ENCODE data around the gene HTATIP2. TPM values are rescaled to one million over a fixed set of nuclear protein-coding genes. Genes with fewer than 3 reads are reported as not detected.
A peak's percentile ranks its signal among the peaks of the same experiment; 100 is the strongest.

HTATIP2 gene
- total RNA-seq, 6 experiments from 2014 or later, result 15.0 to 36.0 (median 31.3) TPM

DNA sequence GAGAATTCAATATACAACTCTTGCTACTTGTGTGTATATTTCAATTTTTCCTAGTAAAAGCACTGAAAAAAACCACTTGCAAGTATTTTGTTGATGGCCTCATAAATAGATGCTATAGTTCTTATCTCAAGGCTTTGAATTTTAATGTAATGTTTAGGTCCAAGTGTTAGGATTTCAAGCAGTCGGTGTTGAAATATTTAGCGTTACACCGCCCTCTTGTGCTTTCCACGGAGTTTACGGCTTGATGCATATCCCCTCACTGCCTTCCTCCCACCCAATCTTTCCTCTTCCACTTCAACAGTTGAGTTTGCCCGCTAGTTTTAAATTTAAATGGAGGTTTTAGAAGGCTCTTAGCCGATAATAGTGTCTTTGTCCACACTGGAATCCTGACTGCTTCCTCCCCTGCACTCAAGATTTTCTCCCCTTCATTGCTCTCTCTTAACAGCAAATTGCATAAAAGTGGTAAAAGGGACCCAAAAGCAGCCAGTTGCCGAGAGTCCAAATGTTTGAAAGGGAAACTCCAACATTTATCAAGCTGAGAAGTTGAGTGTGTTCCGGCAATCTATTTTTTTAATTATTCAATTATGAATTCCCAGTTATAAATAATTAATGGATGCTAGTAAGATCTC, 25.9 kb upstream of the HTATIP2 start:
- Mint-ChIP-seq H3K36me3 (ENCODE audit: low read depth) (no peaks in the 10 kb centered on the region), H3K9me3 (no peaks in the 10 kb centered on the region), H3K4me1 (ENCODE audit: low read depth) (no peaks in the 10 kb centered on the region), H3K4me3 (no peak overlapping the region), H3K27me3 (ENCODE audit: insufficient read depth) (peaks cover 19% of the 10 kb centered on the region), H3K27ac (no peak overlapping the region)
- DNase-seq, result peak; percentile 20
- peak; percentile 70 for TF ChIP-seq CTCF (IDR thresholded peaks at IDR 0.05)

- H3K27me3 Mint-ChIP-seq (ENCODE audit: insufficient read depth), result peaks cover 37% of the 10 kb centered on the region
- H3K27ac Mint-ChIP-seq, result no peak overlapping the region
- no peaks in the 10 kb centered on the region for H3K36me3 Mint-ChIP-seq (ENCODE audit: low read depth)
- no peak overlapping the region for H3K4me3 Mint-ChIP-seq
- H3K4me1 Mint-ChIP-seq (ENCODE audit: low read depth), result no peaks in the 10 kb centered on the region
- DNase-seq, result no peak
- TF ChIP-seq CTCF (IDR thresholded peaks at IDR 0.05), result no peak
- no peaks in the 10 kb centered on the region for H3K9me3 Mint-ChIP-seq
Measured at GRCh38 chr11:20342347-20343141, 21.0 kb upstream of the HTATIP2 start.

GRCh38 chr11:20351136-20351535, 12.4 kb upstream of the HTATIP2 start:
- Mint-ChIP-seq H3K27me3 (ENCODE audit: insufficient read depth) (peaks cover 6% of the 10 kb centered on the region; the same call in 1 of the 2 replicates), H3K9me3 (no peaks in the 10 kb centered on the region), H3K4me1 (ENCODE audit: low read depth) (peaks cover 6% of the 10 kb centered on the region; the same call in 1 of the 2 replicates), H3K4me3 (no peak overlapping the region), H3K27ac (no peak overlapping the region), H3K36me3 (ENCODE audit: low read depth) (no peaks in the 10 kb centered on the region)
- no peak for TF ChIP-seq CTCF (IDR thresholded peaks at IDR 0.05)
- no peak for DNase-seq

DNA sequence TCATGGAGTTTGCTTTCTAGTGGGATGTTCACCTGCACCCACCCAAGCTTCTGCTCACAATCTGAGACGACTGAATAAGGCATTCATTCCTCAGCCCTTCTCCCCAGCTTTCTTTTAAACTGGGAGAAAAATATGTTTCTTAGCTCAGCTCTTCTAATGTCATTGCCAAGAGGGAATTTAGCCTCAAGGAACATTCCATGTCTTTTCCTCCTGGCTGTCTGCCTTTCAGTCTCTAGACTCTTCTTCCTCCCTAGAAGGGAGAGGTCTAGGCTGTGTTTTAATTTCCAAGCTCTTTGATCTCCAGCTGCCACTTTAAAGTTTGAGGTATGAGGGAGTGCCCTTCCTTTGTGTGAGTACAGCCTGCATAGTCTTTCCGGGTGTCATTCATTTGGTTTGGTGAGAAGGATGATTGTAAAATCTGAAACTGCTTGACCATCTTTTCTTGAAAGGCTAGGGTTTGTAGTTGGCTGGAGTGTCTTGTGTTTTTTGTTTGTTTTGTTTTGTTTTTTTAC, 11.7 kb upstream of the HTATIP2 start:
- Mint-ChIP-seq H3K36me3 (ENCODE audit: low read depth) (no peaks in the 10 kb centered on the region), H3K27ac (no peak overlapping the region), H3K4me3 (no peak overlapping the region), H3K9me3 (no peaks in the 10 kb centered on the region), H3K4me1 (ENCODE audit: low read depth) (peaks cover 6% of the 10 kb centered on the region; the same call in 1 of the 2 replicates), H3K27me3 (ENCODE audit: insufficient read depth) (peaks cover 8% of the 10 kb centered on the region; the same call in 1 of the 2 replicates)
- no peak for TF ChIP-seq CTCF (IDR thresholded peaks at IDR 0.05)
- no peak for DNase-seq

DNA sequence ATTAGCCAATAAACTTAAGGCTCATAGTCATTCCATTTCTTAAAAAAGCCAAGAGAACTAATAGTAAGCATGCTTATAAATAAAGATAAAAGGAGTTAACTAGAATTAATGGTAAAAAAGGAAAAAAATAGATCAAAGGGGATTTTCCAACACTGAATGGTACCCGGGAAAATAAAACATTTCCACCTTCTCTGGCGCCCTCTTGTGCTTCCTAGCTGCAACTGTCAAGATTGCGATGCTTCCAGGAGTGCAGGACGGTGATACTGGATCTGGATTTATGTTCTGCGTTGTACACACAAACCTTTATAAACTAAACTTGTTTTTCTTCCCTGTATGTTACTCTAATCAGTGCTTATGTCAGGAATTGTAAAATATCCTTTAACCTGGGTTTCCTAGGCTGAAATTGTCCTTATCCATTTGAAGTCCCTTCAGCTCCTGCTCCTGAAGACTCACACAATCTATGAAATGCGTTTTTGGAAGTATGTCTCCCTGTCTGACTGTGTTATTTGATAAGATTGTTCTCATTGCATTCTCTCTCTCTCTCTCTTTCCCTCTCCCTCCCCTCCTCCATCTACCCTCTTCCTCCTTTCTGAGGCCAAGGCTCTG, 9.6 kb upstream of the HTATIP2 start:
- H3K9me3 Mint-ChIP-seq, result no peaks in the 10 kb centered on the region
- TF ChIP-seq CTCF (IDR thresholded peaks at IDR 0.05), result peak; percentile 88
- H3K27ac Mint-ChIP-seq, result no peak overlapping the region
- H3K4me3 Mint-ChIP-seq, result no peak overlapping the region
- H3K27me3 Mint-ChIP-seq (ENCODE audit: insufficient read depth), result peaks cover 4% of the 10 kb centered on the region; the same call in 1 of the 2 replicates
- DNase-seq, result peak; percentile 28
- H3K36me3 Mint-ChIP-seq (ENCODE audit: low read depth), result no peaks in the 10 kb centered on the region
- H3K4me1 Mint-ChIP-seq (ENCODE audit: low read depth), result peaks cover 15% of the 10 kb centered on the region; the same call in 1 of the 2 replicates
